ENCODE data around the gene OR2D2.

GRCh38 chr11:6898911-6899310 is 6.6 kb upstream of the OR2D2 start:
- TF ChIP-seq, protein P1, sequence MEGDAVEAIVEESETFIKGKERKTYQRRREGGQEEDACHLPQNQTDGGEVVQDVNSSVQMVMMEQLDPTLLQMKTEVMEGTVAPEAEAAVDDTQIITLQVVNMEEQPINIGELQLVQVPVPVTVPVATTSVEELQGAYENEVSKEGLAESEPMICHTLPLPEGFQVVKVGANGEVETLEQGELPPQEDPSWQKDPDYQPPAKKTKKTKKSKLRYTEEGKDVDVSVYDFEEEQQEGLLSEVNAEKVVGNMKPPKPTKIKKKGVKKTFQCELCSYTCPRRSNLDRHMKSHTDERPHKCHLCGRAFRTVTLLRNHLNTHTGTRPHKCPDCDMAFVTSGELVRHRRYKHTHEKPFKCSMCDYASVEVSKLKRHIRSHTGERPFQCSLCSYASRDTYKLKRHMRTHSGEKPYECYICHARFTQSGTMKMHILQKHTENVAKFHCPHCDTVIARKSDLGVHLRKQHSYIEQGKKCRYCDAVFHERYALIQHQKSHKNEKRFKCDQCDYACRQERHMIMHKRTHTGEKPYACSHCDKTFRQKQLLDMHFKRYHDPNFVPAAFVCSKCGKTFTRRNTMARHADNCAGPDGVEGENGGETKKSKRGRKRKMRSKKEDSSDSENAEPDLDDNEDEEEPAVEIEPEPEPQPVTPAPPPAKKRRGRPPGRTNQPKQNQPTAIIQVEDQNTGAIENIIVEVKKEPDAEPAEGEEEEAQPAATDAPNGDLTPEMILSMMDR (IDR thresholded peaks at IDR 0.05) = no peak
- no peak for TF ChIP-seq ZFX (IDR thresholded peaks at IDR 0.05; ENCODE audit: borderline replicate concordance)
